Forelimb muscle (tissue), 1 donor: ENCODE data around the gene DCAF8. TPM values are rescaled to one million over a fixed set of nuclear protein-coding genes. Genes with fewer than 3 reads are reported as not detected.

ENCODE experiments used
- DNase-seq: peaks from one replicate; pipeline ENCODE4 v3.0.0-alpha.2; 2013; ENCODE audit warnings: low read depth
- polyA plus RNA-seq: library from polyadenylated mRNA; unstranded; fragments of 120-200 nt; gene quantifications from one replicate; pipeline ENCODE4 v1.2.1, GENCODE V29; 2013; ENCODE audit not compliant: insufficient read length

The DCAF8 gene
- polyA plus RNA-seq, 1 donor = 110 TPM

- DNase-seq = no peak
Measured at GRCh38 chr1:160264795-160265307, 2.5 kb upstream of the DCAF8 start.

- no peak for DNase-seq
Measured at GRCh38 chr1:160261556-160261892, 825 bp downstream of the DCAF8 start.

- no peak for DNase-seq
Measured at GRCh38 chr1:160260406-160261382, 1.7 kb downstream of the DCAF8 start.

GRCh38 chr1:160258177-160258798 is 4.1 kb downstream of the DCAF8 start:
- DNase-seq = no peak

GRCh38 chr1:160257411-160258015 is 4.8 kb downstream of the DCAF8 start:
- DNase-seq = no peak

- DNase-seq = no peak
Measured at GRCh38 chr1:160256396-160257046, 5.8 kb downstream of the DCAF8 start.

GRCh38 chr1:160255781-160256300 is 6.5 kb downstream of the DCAF8 start:
- no peak for DNase-seq

- DNase-seq = no peak
Measured at GRCh38 chr1:160251687-160252526, 10.4 kb downstream of the DCAF8 start.

- no peak for DNase-seq
Measured at GRCh38 chr1:160251011-160251410, 11.3 kb downstream of the DCAF8 start.

GRCh38 chr1:160247053-160247452 is 15.3 kb downstream of the DCAF8 start:
- no peak for DNase-seq

- DNase-seq = no peak
Measured at GRCh38 chr1:160245434-160245833, 16.9 kb downstream of the DCAF8 start.

GRCh38 chr1:160244209-160244608 is 18.1 kb downstream of the DCAF8 start:
- DNase-seq = no peak

- no peak for DNase-seq
Measured at GRCh38 chr1:160243767-160244166, 18.6 kb downstream of the DCAF8 start.

GRCh38 chr1:160239582-160240299 is 22.6 kb downstream of the DCAF8 start:
- DNase-seq = no peak

GRCh38 chr1:160238408-160238807 is 23.9 kb downstream of the DCAF8 start:
- DNase-seq = no peak

- DNase-seq = no peak
Measured at GRCh38 chr1:160237558-160237957, 24.8 kb downstream of the DCAF8 start.

GRCh38 chr1:160236806-160237205 is 25.5 kb downstream of the DCAF8 start:
- DNase-seq = no peak

- DNase-seq = no peak
Measured at GRCh38 chr1:160232911-160233310, 29.4 kb downstream of the DCAF8 start.

GRCh38 chr1:160228431-160228830 is 33.9 kb downstream of the DCAF8 start:
- no peak for DNase-seq

GRCh38 chr1:160227561-160227960 is 34.8 kb downstream of the DCAF8 start:
- DNase-seq = no peak
